Measurements from ENCODE around the gene CEP250. TPM values are rescaled to one million over a fixed set of nuclear protein-coding genes. Genes with fewer than 3 reads are reported as not detected.

CEP250 gene
- 10 to 100 TPM; 10.9 to 13.9 (median 12.8) TPM for total RNA-seq

- H3K9me3 ChIP-seq = no peaks in the 10 kb centered on the region
- ATAC-seq (peak; percentile 92 to 94), DNase-seq (peak; percentile 84 to 90)
- intact Hi-C loops (cut with DNase I; ENCODE audit: low total_unique reads) (loop anchor here (2.0 to 10.0 kb wide), 3 partner anchors 44 to 630 kb away; partner anchors contain the start of genes EDEM2, NCOA6 and UQCC1), in situ Hi-C loops (cut with MboI; ENCODE audit: low sequenced_read_pairs in 4 of 4) (no loop called here)
- no peak for TF ChIP-seq CTCF (IDR thresholded peaks at IDR 0.05 in 4 of 5, conservative IDR thresholded peaks at IDR 0.05 in 1 of 5)
- TF ChIP-seq POLR2A (IDR thresholded peaks at IDR 0.05) = peak; percentile 31 to 42
- H3K4me1 ChIP-seq = peaks cover 20 to 22% of the 10 kb centered on the region in 2 donors
- peak within 1 kb of the TSS; percentile 89 to 98 (median 94) for H3K27ac ChIP-seq
- peak within 1 kb of the TSS; percentile 69 to 99 (median 86) for H3K4me3 ChIP-seq
- H3K36me3 ChIP-seq = peaks cover 0 to 7% of the 10 kb centered on the region in 2 donors
- no peaks in the 10 kb centered on the region for H3K27me3 ChIP-seq
Measured at GRCh38 chr20:35454881-35455609, at the start of gene CEP250. CEP250 (plus strand) TSS chr20:35455598; CDS start chr20:35462368, 6,770 bp downstream.

GRCh38 chr20:35405775-35406174 is 49.6 kb upstream of the CEP250 start:
- Histone ChIP-seq H3K27me3 (no peaks in the 10 kb centered on the region), H3K36me3 (peaks cover 0 to 25% of the 10 kb centered on the region in 2 donors), H3K9me3 (no peaks in the 10 kb centered on the region), H3K4me1 (peaks cover 6% of the 10 kb centered on the region in 2 donors), H3K27ac (no peak overlapping the region), H3K4me3 (no peak overlapping the region)
- no peak for DNase-seq
- intact Hi-C loops (cut with DNase I; ENCODE audit: low total_unique reads) (no loop called here), in situ Hi-C loops (cut with MboI; ENCODE audit: low sequenced_read_pairs in 4 of 4) (no loop called here)
- ATAC-seq = no peak
- TF ChIP-seq CTCF (IDR thresholded peaks at IDR 0.05 in 4 of 5, conservative IDR thresholded peaks at IDR 0.05 in 1 of 5) (no peak), POLR2A (IDR thresholded peaks at IDR 0.05) (no peak)

GRCh38 chr20:35408270-35408669 is 47.1 kb upstream of the CEP250 start:
- H3K9me3 ChIP-seq = no peaks in the 10 kb centered on the region
- no peaks in the 10 kb centered on the region for H3K27me3 ChIP-seq
- no peak for ATAC-seq
- TF ChIP-seq CTCF (IDR thresholded peaks at IDR 0.05 in 4 of 5, conservative IDR thresholded peaks at IDR 0.05 in 1 of 5) (no peak), POLR2A (IDR thresholded peaks at IDR 0.05) (no peak)
- H3K4me1 ChIP-seq = peaks cover 10% of the 10 kb centered on the region in 2 donors
- intact Hi-C loops (cut with DNase I; ENCODE audit: low total_unique reads) (no loop called here), in situ Hi-C loops (cut with MboI; ENCODE audit: low sequenced_read_pairs in 4 of 4) (no loop called here)
- no peak for DNase-seq
- no peak overlapping the region for H3K27ac ChIP-seq
- H3K4me3 ChIP-seq = no peak overlapping the region
- peaks cover 0 to 25% of the 10 kb centered on the region in 2 donors for H3K36me3 ChIP-seq

- Histone ChIP-seq H3K27ac (no peak overlapping the region), H3K36me3 (peaks cover 0 to 25% of the 10 kb centered on the region in 2 donors), H3K4me3 (no peak overlapping the region), H3K27me3 (no peaks in the 10 kb centered on the region), H3K9me3 (no peaks in the 10 kb centered on the region), H3K4me1 (peaks cover 10% of the 10 kb centered on the region in 2 donors)
- DNase-seq (no peak), ATAC-seq (no peak)
- intact Hi-C loops (cut with DNase I; ENCODE audit: low total_unique reads) = no loop called here
- TF ChIP-seq CTCF (IDR thresholded peaks at IDR 0.05 in 4 of 5, conservative IDR thresholded peaks at IDR 0.05 in 1 of 5) = no peak
- TF ChIP-seq POLR2A (IDR thresholded peaks at IDR 0.05) = no peak
- in situ Hi-C loops (cut with MboI; ENCODE audit: low sequenced_read_pairs in 4 of 4) = no loop called here
Measured at GRCh38 chr20:35409542-35409941, 45.9 kb upstream of the CEP250 start.
